A549 treated with dexamethasone at 1 μM for 4 hours (cell line): Measurements from ENCODE around the gene THOC6. TPM values are rescaled to one million over a fixed set of nuclear protein-coding genes. Genes with fewer than 3 reads are reported as not detected.

Experiments used
- total RNA-seq: library from RNA; stranded (reverse); fragments of 200-300 nt; extraction: Qiagen RNA extraction; gene quantifications from 5 replicates; pipeline ENCODE4 v1.2.3, GENCODE V29; 2022

The THOC6 gene
- 21.4 to 33.8 TPM (median 31.0 TPM) in 5 replicates for total RNA-seq

DNA sequence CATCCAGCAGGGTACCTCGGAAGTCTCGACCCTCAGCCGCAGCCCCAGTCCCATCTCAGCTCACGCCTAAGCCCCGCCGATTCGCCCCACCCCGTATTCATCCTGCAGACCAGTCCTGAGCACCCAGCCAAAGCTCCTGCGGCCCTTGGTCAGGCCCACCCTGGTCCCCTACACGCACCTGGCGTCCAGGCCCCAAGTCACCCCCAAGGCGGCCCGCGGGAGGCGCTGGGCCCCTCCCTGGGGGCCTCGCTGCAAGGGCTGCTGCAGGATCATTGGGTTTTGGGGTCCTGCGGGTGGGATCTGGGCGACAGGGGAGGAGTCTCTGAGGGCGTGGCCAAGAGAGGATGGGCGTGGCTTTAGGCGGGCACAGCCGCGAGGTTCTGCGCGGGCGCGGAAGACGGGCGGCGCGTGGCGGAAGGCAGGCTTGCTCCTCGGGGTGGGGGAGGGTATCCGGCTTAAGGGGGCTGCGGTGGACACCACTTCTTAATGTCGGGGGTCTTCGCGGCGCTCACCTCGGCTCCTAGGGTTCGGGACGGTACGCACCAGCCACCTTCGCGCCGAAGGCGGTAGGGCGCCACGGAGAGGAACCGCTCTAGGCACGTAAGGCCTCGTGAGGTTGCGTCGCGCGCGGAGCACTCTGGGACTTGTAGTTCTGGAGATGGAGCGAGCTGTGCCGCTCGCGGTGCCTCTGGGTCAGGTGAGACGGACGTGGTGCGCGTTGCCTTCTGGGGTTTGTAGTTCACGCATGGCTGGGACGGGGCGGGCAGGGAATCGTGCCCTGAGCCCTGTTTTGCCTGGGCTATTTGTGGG lies at the start of gene THOC6, which contains the start of gene HCFC1R1:
Gene THOC6 (plus strand): TSS at position 367 of the 810 bp plus-strand sequence. CDS start 292 bp downstream, at position 659.
Gene HCFC1R1 (minus strand): TSS at position 274 of the 810 bp plus-strand sequence. CDS start 1 bp downstream, at position 273.

DNA sequence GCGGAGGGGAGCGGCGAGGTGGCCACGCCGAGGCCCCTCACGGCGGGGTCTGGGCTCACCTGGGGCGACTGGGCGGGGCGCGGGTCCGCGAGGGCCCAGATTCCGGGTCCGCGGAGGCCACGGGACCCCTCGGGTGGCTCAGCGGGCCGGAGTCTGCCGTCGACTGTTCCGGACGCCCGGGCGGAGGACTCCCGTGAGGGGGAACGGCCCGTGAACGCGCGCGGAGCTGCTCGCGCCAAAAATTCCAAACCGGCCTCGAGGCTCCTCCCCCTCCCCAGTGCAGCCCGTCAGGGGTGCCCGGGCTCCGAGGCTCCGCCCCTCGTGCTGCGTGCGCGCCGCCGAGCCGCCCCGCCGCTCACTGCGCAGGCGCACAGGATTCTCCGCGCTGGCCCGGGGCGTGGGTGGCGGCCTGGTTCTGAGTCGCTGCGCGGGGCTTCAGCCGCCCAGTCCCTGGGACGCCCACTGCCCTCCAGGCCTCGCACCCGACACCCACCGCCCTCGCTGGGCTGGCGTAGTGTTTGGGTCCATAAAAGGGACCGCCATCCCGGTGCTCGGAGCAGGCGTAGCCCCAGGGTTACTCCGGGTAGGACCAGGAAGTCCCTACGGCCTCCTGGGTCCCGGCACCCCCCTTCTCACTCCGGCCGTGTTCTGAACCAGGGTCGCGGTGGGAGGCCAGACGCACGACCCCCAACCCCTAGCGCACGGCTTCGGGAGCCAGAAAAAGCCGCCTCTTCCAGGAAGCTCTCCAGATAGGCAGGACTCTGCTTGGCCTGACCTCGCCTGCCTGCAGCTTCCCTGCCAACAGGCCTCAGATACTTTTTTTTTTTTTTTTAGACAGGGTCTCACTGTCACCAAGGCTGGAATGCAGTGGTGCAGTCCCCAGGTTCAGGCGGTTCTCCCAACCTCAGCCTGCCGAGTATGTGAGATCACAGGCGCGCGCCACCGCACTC lies 43.3 kb upstream of the THOC6 start, which contains the start of gene PKMYT1:
Gene PKMYT1 (minus strand): TSS at position 220 of the 950 bp plus-strand sequence. CDS start 789 bp downstream, outside the sequence.

DNA sequence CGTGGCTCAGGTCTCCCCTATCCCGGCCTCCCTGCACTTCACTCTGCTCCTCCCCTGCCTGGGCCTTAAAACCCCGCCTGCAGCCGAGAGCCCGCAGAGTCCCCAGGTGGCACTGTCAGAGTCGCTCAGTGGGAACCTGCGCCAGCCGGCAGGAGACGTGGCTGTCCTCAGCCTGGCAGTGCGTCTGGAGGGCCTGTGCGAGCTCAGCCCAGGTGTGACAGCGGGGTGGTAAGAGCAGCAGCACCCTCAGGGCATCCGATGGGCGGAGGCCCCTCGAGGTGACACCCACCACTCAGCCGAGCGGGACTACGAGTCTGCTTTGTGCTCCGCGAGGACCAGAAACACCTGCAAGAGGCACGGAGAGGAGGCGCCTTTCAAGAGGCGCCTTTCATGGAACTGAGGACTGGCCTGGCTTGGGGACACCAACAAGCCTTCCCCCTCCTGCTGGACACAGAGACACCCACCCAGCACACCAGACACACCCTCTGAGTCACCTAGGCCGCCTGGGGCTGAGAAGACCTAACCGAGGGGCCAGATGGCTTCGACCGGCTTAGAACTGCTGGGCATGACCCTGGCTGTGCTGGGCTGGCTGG lies 10.9 kb upstream of the THOC6 start, which contains the start of gene CLDN9:
Gene CLDN9 (plus strand): TSS at position 96 of the 593 bp plus-strand sequence. CDS start 440 bp downstream, at position 536.

DNA sequence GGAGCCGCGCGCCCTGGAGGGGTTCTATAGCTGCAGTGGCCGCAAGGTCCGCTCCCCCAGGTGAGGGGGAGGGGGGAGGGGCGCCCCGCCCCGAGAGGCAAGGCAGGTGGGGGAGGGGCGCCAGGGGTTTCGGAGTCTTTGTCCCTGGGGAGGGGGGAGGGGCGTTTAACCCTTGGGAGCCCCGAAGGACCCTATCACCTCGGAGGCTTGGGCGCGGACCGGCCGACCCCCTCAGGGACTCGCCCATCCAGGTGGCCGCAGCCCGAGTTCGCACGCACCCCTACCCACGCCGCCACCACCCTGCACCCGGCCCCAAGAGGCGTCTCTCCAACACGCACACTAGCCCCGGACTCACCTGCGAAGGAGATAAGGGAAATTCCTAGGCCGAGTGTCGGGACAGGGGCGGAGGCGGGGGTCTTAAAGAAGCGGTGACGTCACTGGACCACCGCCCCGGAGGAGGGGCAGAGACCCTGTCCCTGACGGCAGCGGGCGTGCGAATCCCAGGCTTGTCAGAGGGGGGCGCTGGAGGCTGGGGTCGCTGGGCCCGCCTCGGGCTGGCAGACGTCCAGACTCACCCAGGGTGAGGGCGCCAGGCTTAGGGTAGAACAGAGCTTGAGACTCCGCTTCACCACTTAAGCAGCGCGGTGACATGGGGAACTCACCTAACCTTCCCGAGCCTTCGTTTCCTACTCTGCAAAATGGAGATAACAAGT lies 5.9 kb upstream of the THOC6 start, which contains the start of gene CLDN6:
Gene CLDN6 (minus strand): TSS at position 390 of the 713 bp plus-strand sequence. CDS start 2,162 bp downstream, outside the sequence.

DNA sequence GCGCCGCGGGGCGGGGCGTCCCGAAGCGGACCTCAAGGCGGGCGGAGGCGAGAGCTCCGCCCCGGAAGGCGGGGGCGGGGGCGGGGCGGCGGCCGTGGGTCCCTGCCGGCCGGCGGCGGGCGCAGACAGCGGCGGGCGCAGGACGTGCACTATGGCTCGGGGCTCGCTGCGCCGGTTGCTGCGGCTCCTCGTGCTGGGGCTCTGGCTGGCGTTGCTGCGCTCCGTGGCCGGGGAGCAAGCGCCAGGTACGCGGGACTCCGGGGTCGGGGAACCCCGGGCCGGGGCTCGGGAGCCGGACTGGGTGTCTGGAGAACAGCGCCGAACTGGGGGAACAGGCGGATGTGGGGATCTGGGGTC lies 3.6 kb upstream of the THOC6 start, which contains the start of gene TNFRSF12A:
Gene TNFRSF12A (plus strand): TSS at position 122 of the 357 bp plus-strand sequence. CDS start 30 bp downstream, at position 152.

DNA sequence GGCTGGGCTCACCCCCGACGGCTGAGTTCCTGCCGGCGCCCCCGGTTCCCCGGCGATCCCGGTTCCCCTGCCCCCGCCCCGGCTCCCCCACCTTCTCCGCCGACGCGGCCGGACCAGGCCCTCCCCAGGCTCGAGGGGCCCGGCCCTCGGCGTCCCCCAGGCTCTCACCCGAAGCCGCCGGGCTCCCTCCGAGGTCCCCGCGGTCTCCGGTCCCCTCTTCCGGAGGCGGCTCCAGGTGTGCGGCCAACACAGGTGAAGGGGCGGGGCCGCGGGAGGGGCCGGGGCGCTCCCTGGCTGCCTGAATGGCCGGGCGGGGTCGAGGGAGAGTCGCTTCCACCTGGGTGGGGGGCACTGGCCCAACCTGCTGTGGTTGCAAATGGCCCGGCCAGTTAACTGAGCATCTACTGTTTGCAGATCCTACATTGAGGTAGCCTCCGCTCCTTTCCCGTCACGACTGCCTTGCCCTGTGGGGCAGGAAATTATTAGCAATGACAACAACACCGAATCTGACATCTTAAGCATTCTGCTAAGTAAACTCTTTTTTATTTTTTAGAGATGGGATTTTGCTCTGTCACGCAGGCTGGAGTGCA lies 13.0 kb downstream of the THOC6 start, which contains the start of gene BICDL2:
Gene BICDL2 (minus strand): TSS at position 219 of the 590 bp plus-strand sequence. CDS start 1,448 bp downstream, outside the sequence.

DNA sequence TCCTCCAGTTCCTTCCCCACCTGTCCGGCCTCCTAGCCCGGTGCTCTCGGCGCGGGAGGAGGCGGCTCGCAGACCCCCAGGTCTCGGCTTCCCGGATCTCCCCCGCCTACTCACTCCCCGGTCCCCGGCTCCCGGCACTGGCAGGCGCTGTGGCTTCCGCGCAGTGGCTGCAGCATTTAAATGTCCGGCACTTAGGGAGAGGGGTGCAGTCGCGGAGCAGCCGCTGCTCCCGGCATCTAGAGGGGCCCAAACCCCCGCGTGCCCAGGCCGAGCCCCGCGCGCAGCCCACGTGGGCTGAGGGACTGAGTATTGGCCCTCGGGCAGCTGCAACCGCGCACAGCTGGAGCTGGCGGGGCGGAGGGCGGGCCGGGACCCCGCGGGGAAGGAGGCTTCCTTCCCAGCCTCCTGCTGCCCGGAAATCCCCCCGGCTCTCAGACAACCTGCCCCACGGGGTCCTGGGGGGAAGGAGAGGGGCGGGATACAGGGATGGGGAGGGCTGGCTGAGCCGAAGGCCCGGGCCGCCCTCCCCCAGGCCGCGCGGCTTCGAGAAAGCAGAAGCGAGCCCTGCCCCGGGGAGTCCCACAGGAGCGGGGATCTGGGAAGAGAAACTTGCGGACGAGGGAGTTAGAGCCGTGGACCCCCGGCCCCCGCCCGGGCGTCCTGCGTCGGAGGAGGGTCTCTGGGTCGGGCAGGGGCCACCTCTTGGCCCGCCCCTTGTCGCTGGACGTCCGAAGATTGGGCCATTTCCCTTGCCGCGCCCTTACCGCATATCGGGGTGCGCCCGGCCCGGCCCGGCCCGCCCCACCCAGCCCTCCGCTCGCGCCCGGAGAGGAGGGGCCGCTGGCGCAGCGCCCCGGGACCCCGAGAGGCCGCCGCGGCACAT lies 22.2 kb downstream of the THOC6 start, which contains the start of gene MMP25:
Gene MMP25 (plus strand): TSS at position 804 of the 883 bp plus-strand sequence. CDS start 357 bp downstream, outside the sequence.

DNA sequence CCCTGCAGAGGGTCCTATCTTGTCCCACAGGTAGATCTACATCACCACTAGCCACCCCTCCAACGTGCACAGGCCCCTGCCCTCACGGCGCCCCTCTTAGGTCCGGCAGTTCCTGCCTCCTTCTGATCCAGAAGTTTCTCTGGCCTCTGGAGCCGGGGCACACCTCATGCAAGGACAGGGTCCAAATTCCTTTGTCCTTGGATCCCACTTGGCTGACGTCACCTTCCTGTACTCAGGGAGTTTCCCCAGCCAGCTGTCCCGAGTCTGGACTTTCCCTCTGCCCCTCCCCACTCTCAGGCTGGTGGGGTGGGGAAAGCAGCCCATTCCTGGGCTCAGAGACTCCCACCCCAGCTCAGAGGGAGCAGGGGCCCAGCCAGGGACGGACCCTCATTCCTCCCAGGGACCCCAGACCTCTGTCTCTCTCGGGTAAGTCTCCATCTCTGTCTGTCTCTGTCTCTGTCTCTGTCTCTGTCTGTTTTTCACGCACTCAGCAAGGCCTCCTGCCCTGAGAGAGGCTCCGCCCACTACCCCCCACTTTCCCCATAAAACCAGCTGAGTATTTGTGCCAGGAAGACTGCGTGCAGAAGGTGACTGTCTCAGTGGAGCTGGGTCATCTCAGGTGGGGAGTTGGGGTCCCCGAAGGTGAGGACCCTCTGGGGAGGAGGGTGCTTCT lies 41.4 kb downstream of the THOC6 start, which contains the start of gene IL32:
Gene IL32 (plus strand): TSS at position 572 of the 673 bp plus-strand sequence. CDS start 172 bp downstream, outside the sequence.

Other genes with a start within 250 kb of the THOC6 start
- 421 to 531 TPM (median 462 TPM) in 5 replicates for gene ELOB, start 246.8 kb upstream of the THOC6 start, total RNA-seq
- gene PRSS33, start 236.5 kb upstream of the THOC6 start, total RNA-seq, result not detected in 5 replicates
- not detected in 5 replicates for gene PRSS41, start 225.6 kb upstream of the THOC6 start, total RNA-seq
- 0.18 to 0.19 TPM in 2 of 5 replicates, not detected in the others for gene PRSS21, start 206.8 kb upstream of the THOC6 start, total RNA-seq
- gene ZG16B, start 193.7 kb upstream of the THOC6 start, total RNA-seq, result 0.60 to 0.98 TPM (median 0.66 TPM) in 5 replicates
- gene PRSS22, start 165.9 kb upstream of the THOC6 start, total RNA-seq, result 0.35 to 1.5 TPM (median 0.65 TPM) in 5 replicates
- 44.5 to 51.4 TPM (median 50.7 TPM) in 5 replicates for gene FLYWCH2, start 140.8 kb upstream of the THOC6 start, total RNA-seq
- gene FLYWCH1, start 112.1 kb upstream of the THOC6 start, total RNA-seq, result 14.4 to 27.1 TPM (median 24.6 TPM) in 5 replicates
- gene KREMEN2, start 59.8 kb upstream of the THOC6 start, total RNA-seq, result 0.95 to 2.0 TPM (median 1.9 TPM) in 5 replicates
- 29.5 to 44.0 TPM (median 42.5 TPM) in 5 replicates for gene PAQR4, start 54.7 kb upstream of the THOC6 start, total RNA-seq
- 57.1 to 92.9 TPM (median 85.4 TPM) in 5 replicates for gene PKMYT1, start 43.6 kb upstream of the THOC6 start, total RNA-seq
- 0.28 to 0.43 TPM (median 0.38 TPM) in 5 replicates for gene CLDN9, start 11.1 kb upstream of the THOC6 start, total RNA-seq
- gene CLDN6, start 5.9 kb upstream of the THOC6 start, total RNA-seq, result 0.14 to 0.54 TPM (median 0.31 TPM) in 5 replicates
- gene TNFRSF12A, start 3.7 kb upstream of the THOC6 start, total RNA-seq, result 415 to 495 TPM (median 463 TPM) in 5 replicates
- 224 to 248 TPM (median 238 TPM) in 5 replicates for gene HCFC1R1, start 93 bp upstream of the THOC6 start, total RNA-seq
- 0.02 TPM in 1 of 5 replicates, not detected in the others for gene BICDL2, start 12.9 kb downstream of the THOC6 start, total RNA-seq
- 1.1 to 1.6 TPM (median 1.3 TPM) in 5 replicates for gene MMP25, start 22.5 kb downstream of the THOC6 start, total RNA-seq
- gene IL32, start 41.6 kb downstream of the THOC6 start, total RNA-seq, result 23.4 to 34.9 TPM (median 28.8 TPM) in 5 replicates
- gene ZSCAN10, start 75.3 kb downstream of the THOC6 start, total RNA-seq, result 0.06 TPM in 1 of 5 replicates, not detected in the others
- gene ZNF205, start 88.6 kb downstream of the THOC6 start, total RNA-seq, result 11.1 to 15.7 TPM (median 14.3 TPM) in 5 replicates
- gene ZNF213, start 111.0 kb downstream of the THOC6 start, total RNA-seq, result 7.1 to 14.3 TPM (median 13.0 TPM) in 5 replicates
- 0.26 to 0.56 TPM (median 0.42 TPM) in 5 replicates for gene OR1F1, start 164.2 kb downstream of the THOC6 start, total RNA-seq
- gene ZNF200, start 211.1 kb downstream of the THOC6 start, total RNA-seq, result 7.8 to 9.4 TPM (median 8.4 TPM) in 5 replicates
- gene MEFV, start 232.6 kb downstream of the THOC6 start, total RNA-seq, result 0.03 to 0.07 TPM (median 0.07 TPM) in 3 of 5 replicates, not detected in the others